ENCODE measurements around the gene CETN1. TPM values are rescaled to one million over a fixed set of nuclear protein-coding genes. Genes with fewer than 3 reads are reported as not detected.

The CETN1 gene
- polyA plus RNA-seq, 1 donor from 2014 or later, result not detected

DNA sequence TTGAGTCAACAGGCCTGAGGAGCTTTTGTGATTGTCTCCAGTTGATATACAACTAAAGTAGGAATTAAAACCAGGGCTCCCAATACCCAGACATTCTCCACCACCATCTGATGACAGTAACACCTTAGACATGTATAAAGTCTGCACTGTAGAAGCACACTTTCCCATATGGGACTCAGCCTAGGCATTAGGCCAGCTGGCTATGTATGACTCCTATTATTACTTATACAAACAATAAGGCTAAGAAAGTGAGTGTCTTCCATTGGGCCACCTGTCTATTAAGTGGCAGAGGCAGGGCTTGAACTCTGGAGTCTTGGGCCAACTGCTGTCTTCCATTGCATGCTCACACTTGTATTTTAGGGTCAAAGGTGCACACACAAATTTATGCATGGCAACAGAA, 47.5 kb upstream of the CETN1 start:
- H3K9me2 ChIP-seq (ENCODE audit: insufficient read depth, low read length), result no peaks in the 10 kb centered on the region
- no peaks in the 10 kb centered on the region for H3K9me3 ChIP-seq (ENCODE audit: low read length)
- no peaks in the 10 kb centered on the region for H3K27me3 ChIP-seq (ENCODE audit: insufficient read depth, low read depth, low read length)
- no peaks in the 10 kb centered on the region for H3K36me3 ChIP-seq (ENCODE audit: insufficient read depth, low read length)
- H2AFZ ChIP-seq (ENCODE audit: low read depth, low read length), result no peak overlapping the region
- H3K4me2 ChIP-seq (ENCODE audit: low read length), result no peak overlapping the region
- no peak overlapping the region for H3K27ac ChIP-seq (ENCODE audit: low read length)
- H3K79me2 ChIP-seq (replicated peaks; ENCODE audit: insufficient read depth, low read length), result no peaks in the 10 kb centered on the region
- H4K20me1 ChIP-seq (ENCODE audit: insufficient read depth), result no peaks in the 10 kb centered on the region
- no peaks in the 10 kb centered on the region for H3F3A ChIP-seq (ENCODE audit: insufficient read depth, low read length, poor library complexity, severe bottlenecking)
- H3K4me3 ChIP-seq (ENCODE audit: low read length), result no peak overlapping the region
- no peak overlapping the region for H3K9ac ChIP-seq (ENCODE audit: low read length)
- TF ChIP-seq POLR2AphosphoS5 (IDR thresholded peaks at IDR 0.05), result no peak
- no peak for TF ChIP-seq EP300 (conservative IDR thresholded peaks at IDR 0.05; ENCODE audit: poor library complexity, severe bottlenecking)
- TF ChIP-seq, protein P1, sequence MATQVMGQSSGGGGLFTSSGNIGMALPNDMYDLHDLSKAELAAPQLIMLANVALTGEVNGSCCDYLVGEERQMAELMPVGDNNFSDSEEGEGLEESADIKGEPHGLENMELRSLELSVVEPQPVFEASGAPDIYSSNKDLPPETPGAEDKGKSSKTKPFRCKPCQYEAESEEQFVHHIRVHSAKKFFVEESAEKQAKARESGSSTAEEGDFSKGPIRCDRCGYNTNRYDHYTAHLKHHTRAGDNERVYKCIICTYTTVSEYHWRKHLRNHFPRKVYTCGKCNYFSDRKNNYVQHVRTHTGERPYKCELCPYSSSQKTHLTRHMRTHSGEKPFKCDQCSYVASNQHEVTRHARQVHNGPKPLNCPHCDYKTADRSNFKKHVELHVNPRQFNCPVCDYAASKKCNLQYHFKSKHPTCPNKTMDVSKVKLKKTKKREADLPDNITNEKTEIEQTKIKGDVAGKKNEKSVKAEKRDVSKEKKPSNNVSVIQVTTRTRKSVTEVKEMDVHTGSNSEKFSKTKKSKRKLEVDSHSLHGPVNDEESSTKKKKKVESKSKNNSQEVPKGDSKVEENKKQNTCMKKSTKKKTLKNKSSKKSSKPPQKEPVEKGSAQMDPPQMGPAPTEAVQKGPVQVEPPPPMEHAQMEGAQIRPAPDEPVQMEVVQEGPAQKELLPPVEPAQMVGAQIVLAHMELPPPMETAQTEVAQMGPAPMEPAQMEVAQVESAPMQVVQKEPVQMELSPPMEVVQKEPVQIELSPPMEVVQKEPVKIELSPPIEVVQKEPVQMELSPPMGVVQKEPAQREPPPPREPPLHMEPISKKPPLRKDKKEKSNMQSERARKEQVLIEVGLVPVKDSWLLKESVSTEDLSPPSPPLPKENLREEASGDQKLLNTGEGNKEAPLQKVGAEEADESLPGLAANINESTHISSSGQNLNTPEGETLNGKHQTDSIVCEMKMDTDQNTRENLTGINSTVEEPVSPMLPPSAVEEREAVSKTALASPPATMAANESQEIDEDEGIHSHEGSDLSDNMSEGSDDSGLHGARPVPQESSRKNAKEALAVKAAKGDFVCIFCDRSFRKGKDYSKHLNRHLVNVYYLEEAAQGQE (IDR thresholded peaks at IDR 0.05; ENCODE audit: borderline replicate concordance), result no peak
- no peak for TF ChIP-seq RAD21 (conservative IDR thresholded peaks at IDR 0.05)
- TF ChIP-seq, protein P2, sequence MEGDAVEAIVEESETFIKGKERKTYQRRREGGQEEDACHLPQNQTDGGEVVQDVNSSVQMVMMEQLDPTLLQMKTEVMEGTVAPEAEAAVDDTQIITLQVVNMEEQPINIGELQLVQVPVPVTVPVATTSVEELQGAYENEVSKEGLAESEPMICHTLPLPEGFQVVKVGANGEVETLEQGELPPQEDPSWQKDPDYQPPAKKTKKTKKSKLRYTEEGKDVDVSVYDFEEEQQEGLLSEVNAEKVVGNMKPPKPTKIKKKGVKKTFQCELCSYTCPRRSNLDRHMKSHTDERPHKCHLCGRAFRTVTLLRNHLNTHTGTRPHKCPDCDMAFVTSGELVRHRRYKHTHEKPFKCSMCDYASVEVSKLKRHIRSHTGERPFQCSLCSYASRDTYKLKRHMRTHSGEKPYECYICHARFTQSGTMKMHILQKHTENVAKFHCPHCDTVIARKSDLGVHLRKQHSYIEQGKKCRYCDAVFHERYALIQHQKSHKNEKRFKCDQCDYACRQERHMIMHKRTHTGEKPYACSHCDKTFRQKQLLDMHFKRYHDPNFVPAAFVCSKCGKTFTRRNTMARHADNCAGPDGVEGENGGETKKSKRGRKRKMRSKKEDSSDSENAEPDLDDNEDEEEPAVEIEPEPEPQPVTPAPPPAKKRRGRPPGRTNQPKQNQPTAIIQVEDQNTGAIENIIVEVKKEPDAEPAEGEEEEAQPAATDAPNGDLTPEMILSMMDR (IDR thresholded peaks at IDR 0.05; ENCODE audit: poor library complexity, severe bottlenecking), result no peak
- TF ChIP-seq EZH2 (IDR thresholded peaks at IDR 0.05; ENCODE audit: borderline replicate concordance, insufficient read depth, low read length, poor library complexity, severe bottlenecking), result no peak
- no peak for TF ChIP-seq MXI1 (conservative IDR thresholded peaks at IDR 0.05; ENCODE audit: poor library complexity, severe bottlenecking)
- TF ChIP-seq SMC3 (conservative IDR thresholded peaks at IDR 0.05; ENCODE audit: poor library complexity), result no peak
- no peak for TF ChIP-seq TAF1 (IDR thresholded peaks at IDR 0.05; ENCODE audit: low read depth)

DNA sequence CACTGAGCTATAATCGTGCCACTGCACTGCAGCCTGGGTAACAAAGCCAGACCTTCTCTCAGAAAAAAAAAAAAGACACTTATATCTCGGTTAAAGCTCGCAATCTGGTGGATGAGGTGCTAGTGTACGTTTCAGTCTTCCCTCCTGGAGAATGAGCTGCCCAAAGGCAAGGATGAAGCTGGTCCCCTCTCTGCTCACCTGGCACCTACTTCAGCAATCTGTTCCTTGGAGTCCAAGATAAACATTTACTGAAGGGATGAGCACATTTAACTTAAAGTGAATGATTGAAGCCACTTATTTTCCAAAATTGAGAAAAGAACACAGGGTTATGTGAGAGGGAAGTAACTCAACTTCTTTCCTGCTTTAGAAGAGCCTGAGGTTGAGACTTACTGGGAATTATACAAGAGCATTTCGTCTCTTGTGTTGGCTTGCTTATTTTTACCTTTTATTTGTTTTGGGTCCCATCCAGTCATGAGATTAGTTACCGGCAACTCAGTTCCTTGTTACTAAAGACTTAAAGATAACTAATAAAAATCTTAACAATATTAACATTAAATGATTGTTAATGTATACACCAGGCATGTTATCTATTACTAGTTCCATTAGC, 46.1 kb upstream of the CETN1 start:
- H3K9me3 ChIP-seq (ENCODE audit: low read length), result no peaks in the 10 kb centered on the region
- H3F3A ChIP-seq (ENCODE audit: insufficient read depth, low read length, poor library complexity, severe bottlenecking), result no peaks in the 10 kb centered on the region
- no peak overlapping the region for H3K4me2 ChIP-seq (ENCODE audit: low read length)
- TF ChIP-seq, protein P1 (IDR thresholded peaks at IDR 0.05; ENCODE audit: borderline replicate concordance), result no peak
- no peak for TF ChIP-seq TAF1 (IDR thresholded peaks at IDR 0.05; ENCODE audit: low read depth)
- no peak for TF ChIP-seq EP300 (conservative IDR thresholded peaks at IDR 0.05; ENCODE audit: poor library complexity, severe bottlenecking)
- TF ChIP-seq, protein P2 (IDR thresholded peaks at IDR 0.05; ENCODE audit: poor library complexity, severe bottlenecking), result no peak
- TF ChIP-seq POLR2AphosphoS5 (IDR thresholded peaks at IDR 0.05), result no peak
- TF ChIP-seq MXI1 (conservative IDR thresholded peaks at IDR 0.05; ENCODE audit: poor library complexity, severe bottlenecking), result no peak
- no peak for TF ChIP-seq RAD21 (conservative IDR thresholded peaks at IDR 0.05)
- no peak for TF ChIP-seq EZH2 (IDR thresholded peaks at IDR 0.05; ENCODE audit: borderline replicate concordance, insufficient read depth, low read length, poor library complexity, severe bottlenecking)
- no peak for TF ChIP-seq SMC3 (conservative IDR thresholded peaks at IDR 0.05; ENCODE audit: poor library complexity)
- no peak overlapping the region for H2AFZ ChIP-seq (ENCODE audit: low read depth, low read length)
- no peak overlapping the region for H3K4me3 ChIP-seq (ENCODE audit: low read length)
- no peaks in the 10 kb centered on the region for H3K9me2 ChIP-seq (ENCODE audit: insufficient read depth, low read length)
- no peak overlapping the region for H3K27ac ChIP-seq (ENCODE audit: low read length)
- no peaks in the 10 kb centered on the region for H3K27me3 ChIP-seq (ENCODE audit: insufficient read depth, low read depth, low read length)
- H3K36me3 ChIP-seq (ENCODE audit: insufficient read depth, low read length), result no peaks in the 10 kb centered on the region
- no peaks in the 10 kb centered on the region for H4K20me1 ChIP-seq (ENCODE audit: insufficient read depth)
- no peak overlapping the region for H3K9ac ChIP-seq (ENCODE audit: low read length)
- H3K79me2 ChIP-seq (replicated peaks; ENCODE audit: insufficient read depth, low read length), result no peaks in the 10 kb centered on the region
